ENCODE measurements around the gene DAPL1.

- TF ChIP-seq ZNF10 (tag by site-specific recombination; IDR thresholded peaks at IDR 0.05) (no peak), KLF7 (tag by site-specific recombination; IDR thresholded peaks at IDR 0.05; ENCODE audit: borderline replicate concordance) (no peak), YY1 (tag by site-specific recombination; IDR thresholded peaks at IDR 0.05) (no peak), ZNF274 (IDR thresholded peaks at IDR 0.05; ENCODE audit: low read length) (no peak), ZNF274 (tag by site-specific recombination; IDR thresholded peaks at IDR 0.05; ENCODE audit: borderline replicate concordance) (no peak), SCRT2 (tag by site-specific recombination; IDR thresholded peaks at IDR 0.05) (no peak), ZNF48 (tag by site-specific recombination; IDR thresholded peaks at IDR 0.05) (no peak), ZNF776 (tag by site-specific recombination; IDR thresholded peaks at IDR 0.05; ENCODE audit: borderline replicate concordance) (no peak), SP2 (tag by site-specific recombination; IDR thresholded peaks at IDR 0.05) (no peak)
- TF ChIP-seq, protein P1, sequence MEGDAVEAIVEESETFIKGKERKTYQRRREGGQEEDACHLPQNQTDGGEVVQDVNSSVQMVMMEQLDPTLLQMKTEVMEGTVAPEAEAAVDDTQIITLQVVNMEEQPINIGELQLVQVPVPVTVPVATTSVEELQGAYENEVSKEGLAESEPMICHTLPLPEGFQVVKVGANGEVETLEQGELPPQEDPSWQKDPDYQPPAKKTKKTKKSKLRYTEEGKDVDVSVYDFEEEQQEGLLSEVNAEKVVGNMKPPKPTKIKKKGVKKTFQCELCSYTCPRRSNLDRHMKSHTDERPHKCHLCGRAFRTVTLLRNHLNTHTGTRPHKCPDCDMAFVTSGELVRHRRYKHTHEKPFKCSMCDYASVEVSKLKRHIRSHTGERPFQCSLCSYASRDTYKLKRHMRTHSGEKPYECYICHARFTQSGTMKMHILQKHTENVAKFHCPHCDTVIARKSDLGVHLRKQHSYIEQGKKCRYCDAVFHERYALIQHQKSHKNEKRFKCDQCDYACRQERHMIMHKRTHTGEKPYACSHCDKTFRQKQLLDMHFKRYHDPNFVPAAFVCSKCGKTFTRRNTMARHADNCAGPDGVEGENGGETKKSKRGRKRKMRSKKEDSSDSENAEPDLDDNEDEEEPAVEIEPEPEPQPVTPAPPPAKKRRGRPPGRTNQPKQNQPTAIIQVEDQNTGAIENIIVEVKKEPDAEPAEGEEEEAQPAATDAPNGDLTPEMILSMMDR (tag by site-specific recombination; IDR thresholded peaks at IDR 0.05) = no peak; the same call in 1 of the 2 replicates
- TF ChIP-seq, protein P2, sequence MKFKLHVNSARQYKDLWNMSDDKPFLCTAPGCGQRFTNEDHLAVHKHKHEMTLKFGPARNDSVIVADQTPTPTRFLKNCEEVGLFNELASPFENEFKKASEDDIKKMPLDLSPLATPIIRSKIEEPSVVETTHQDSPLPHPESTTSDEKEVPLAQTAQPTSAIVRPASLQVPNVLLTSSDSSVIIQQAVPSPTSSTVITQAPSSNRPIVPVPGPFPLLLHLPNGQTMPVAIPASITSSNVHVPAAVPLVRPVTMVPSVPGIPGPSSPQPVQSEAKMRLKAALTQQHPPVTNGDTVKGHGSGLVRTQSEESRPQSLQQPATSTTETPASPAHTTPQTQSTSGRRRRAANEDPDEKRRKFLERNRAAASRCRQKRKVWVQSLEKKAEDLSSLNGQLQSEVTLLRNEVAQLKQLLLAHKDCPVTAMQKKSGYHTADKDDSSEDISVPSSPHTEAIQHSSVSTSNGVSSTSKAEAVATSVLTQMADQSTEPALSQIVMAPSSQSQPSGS (tag by site-specific recombination; IDR thresholded peaks at IDR 0.05; ENCODE audit: low read depth) = no peak
Observed at GRCh38 chr2:158755310-158756087, 39.6 kb upstream of the DAPL1 start.
